ENCODE results near the gene IFT22. TPM values are rescaled to one million over a fixed set of nuclear protein-coding genes. Genes with fewer than 3 reads are reported as not detected.
A peak's percentile ranks its signal among the peaks of the same experiment; 100 is the strongest.
"Not testable (repeated sequence)": the region's sequence is repeated elsewhere in the genome, so short reads cannot be mapped to it uniquely, and the experiment has no call there.

Gene IFT22
- polyA plus RNA-seq, 1 of the 3 experiments (the other 2 are of a cell fraction): 66.7 TPM

DNA sequence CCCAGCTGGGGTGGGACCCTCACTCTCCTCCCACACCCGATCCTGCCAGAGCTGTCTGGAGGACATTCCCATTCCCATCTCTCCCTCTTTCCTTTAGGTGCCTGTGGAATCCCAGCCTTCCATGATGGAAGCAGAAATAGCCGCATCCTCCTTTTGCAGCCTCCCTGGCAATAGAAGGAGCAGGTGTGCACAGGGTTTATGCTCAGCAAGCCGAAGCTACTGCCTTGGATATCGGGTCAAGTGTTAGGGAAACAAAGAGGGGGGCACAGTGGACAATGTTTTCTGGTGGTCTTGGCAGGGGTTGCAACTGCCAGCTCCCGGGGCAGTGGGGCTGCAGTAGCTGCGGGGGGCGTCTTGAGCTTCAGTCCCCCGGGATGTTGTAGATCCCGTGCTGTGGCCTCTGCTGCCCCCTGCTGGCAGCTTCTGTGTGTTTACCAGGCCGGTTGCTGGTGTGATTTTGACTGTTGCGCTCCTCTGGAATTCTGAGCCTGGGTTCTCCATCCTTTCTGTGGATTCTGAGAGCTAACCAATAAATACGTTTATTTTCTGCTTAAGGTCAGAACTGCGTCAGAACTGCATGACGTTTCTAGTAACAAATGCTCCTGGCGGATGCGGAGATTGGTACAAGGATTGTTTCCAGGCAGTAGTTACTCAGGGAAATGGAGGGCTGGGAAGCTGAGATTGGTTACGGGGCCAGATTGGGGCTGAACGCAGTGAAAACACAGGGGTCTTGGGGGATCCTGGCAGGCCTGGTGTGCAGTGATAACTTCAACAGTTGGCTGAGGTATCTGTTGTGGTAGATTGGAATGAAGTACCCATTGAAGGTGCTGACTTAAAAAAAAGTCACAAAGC is 31.2 kb downstream of the IFT22 start:
- Histone ChIP-seq H3K27me3 (ENCODE audit: insufficient read depth) (peaks cover 29% of the 10 kb centered on the region), H2AFZ (ENCODE audit: low read depth) (peak overlapping the region; percentile 31; the same call in 1 of the 2 replicates), H3K4me2 (peak overlapping the region; percentile 49), H3K4me3 (ENCODE audit: low read depth in 2 of 2, low read length in 1 of 2) (peak overlapping the region in 1 of 2 experiments; percentile 10; a peak in 1 of 4 replicates)
- POLR2A ChIA-PET; H3K9me3 ChIP-seq; H4K20me1 ChIP-seq (ENCODE audit: insufficient read depth); H3K27ac ChIP-seq (ENCODE audit: low read depth in 2 of 2, low read length in 1 of 2); H3K4me1 ChIP-seq (ENCODE audit: control insufficient read depth in 1 of 2, insufficient read depth in 2 of 2, low read depth in 1 of 2, low read length in 1 of 2); H3K9me2 ChIP-seq; H3K9ac ChIP-seq; H3K79me2 ChIP-seq (ENCODE audit: insufficient read depth); H3K36me3 ChIP-seq (replicated peaks in 1 of 2; ENCODE audit: control insufficient read depth in 1 of 2, insufficient read depth in 2 of 2, low read length in 1 of 2); H3F3A ChIP-seq (replicated peaks; ENCODE audit: insufficient read depth): not testable (repeated sequence)
- WGBS (ENCODE audit: low lambda C conversion rate): 13% methylated on average over 15 of the region's 18 CpGs
- DNase-seq: peak; percentile 55
- CTCF ChIA-PET: interaction anchor here (0.6 to 4.3 kb wide), 48 partner anchors 9 to 305 kb away, joined by 3 to 55 read pairs (median 4); partner anchors contain the start of genes CLDN15, FIS1, IFT22 and ZNHIT1
- TF ChIP-seq RAD21 (IDR thresholded peaks at IDR 0.05; ENCODE audit: low read length): peak; percentile 51
- TF ChIP-seq, protein P1, sequence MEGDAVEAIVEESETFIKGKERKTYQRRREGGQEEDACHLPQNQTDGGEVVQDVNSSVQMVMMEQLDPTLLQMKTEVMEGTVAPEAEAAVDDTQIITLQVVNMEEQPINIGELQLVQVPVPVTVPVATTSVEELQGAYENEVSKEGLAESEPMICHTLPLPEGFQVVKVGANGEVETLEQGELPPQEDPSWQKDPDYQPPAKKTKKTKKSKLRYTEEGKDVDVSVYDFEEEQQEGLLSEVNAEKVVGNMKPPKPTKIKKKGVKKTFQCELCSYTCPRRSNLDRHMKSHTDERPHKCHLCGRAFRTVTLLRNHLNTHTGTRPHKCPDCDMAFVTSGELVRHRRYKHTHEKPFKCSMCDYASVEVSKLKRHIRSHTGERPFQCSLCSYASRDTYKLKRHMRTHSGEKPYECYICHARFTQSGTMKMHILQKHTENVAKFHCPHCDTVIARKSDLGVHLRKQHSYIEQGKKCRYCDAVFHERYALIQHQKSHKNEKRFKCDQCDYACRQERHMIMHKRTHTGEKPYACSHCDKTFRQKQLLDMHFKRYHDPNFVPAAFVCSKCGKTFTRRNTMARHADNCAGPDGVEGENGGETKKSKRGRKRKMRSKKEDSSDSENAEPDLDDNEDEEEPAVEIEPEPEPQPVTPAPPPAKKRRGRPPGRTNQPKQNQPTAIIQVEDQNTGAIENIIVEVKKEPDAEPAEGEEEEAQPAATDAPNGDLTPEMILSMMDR (IDR thresholded peaks at IDR 0.05): peak; percentile 94
- peak; percentile 11; the same call in 1 of the 2 replicates for TF ChIP-seq SMC3 (IDR thresholded peaks at IDR 0.05; ENCODE audit: low read depth, low read length)

DNA sequence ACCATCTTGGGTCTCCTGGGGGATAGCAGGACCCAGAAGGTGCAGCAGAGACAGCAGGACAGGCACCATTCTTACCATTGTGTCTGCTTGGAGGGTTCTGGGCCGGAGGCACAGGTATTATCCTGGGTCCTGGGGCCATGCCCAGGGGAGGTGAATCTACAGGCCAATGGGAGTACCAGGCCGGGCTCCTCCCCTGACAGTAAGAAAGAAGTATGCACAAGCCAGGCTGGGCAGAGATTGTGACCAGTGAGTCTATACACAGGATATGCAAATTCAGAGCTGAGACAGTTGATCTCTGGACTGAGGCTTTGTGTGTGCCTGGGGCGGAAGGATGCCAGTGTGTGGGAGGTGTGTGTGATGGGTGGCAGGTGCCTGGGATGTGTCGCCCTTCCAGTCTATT is 31.9 kb downstream of the IFT22 start:
- H3K9me3 ChIP-seq; H3K9me2 ChIP-seq; H3K9ac ChIP-seq; H3K4me1 ChIP-seq (ENCODE audit: control insufficient read depth in 1 of 2, insufficient read depth in 2 of 2, low read depth in 1 of 2, low read length in 1 of 2); H3K27ac ChIP-seq (ENCODE audit: low read depth in 2 of 2, low read length in 1 of 2); H3K4me2 ChIP-seq; DNase-seq; H3K36me3 ChIP-seq (replicated peaks in 1 of 2; ENCODE audit: control insufficient read depth in 1 of 2, insufficient read depth in 2 of 2, low read length in 1 of 2); H3K4me3 ChIP-seq (ENCODE audit: low read depth in 2 of 2, low read length in 1 of 2); H4K20me1 ChIP-seq (ENCODE audit: insufficient read depth); H2AFZ ChIP-seq (ENCODE audit: low read depth); H3K79me2 ChIP-seq (ENCODE audit: insufficient read depth); POLR2A ChIA-PET; H3F3A ChIP-seq (replicated peaks; ENCODE audit: insufficient read depth): not testable (repeated sequence)
- CTCF ChIA-PET: interaction anchor here (0.8 to 4.3 kb wide), 28 partner anchors 8 to 219 kb away, joined by 3 to 55 read pairs (median 5); partner anchors contain the start of genes FIS1, IFT22 and ZNHIT1
- peaks cover 29% of the 10 kb centered on the region for H3K27me3 ChIP-seq (ENCODE audit: insufficient read depth)
- 63% methylated on average over 4 of the region's 4 CpGs for WGBS (ENCODE audit: low lambda C conversion rate)

DNA sequence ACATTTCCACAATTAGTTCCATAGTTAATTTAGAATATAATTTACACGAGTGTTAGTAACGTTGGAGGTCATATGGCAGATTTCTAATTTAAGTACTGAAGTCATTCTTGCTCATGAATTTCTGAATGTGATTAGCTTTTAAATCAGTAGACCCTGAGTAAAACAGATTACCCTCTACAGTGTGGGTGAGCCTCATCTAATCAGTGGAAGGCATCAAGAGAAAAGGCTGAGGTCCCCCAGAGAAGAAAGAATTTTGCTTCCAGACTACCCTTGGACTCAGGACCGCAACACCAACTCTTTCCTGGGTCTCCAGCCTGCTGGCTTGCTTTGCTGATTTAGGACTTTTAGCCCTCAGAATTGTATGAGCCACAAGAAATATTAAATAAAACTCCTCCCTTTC is 33.2 kb downstream of the IFT22 start:
- no peaks in the 10 kb centered on the region for H3K9me3 ChIP-seq
- no peak overlapping the region for H2AFZ ChIP-seq (ENCODE audit: low read depth)
- no peaks in the 10 kb centered on the region for H3K9me2 ChIP-seq
- ChIA-PET CTCF (interaction anchor here (1.3 to 1.7 kb wide), 2 partner anchors 27 to 144 kb away, joined by 3 to 4 read pairs; no protein-coding TSS in a partner anchor), POLR2A (no interaction called here)
- DNase-seq: no peak
- H4K20me1 ChIP-seq (ENCODE audit: insufficient read depth): no peaks in the 10 kb centered on the region
- H3K4me1 ChIP-seq (ENCODE audit: control insufficient read depth in 1 of 2, insufficient read depth in 2 of 2, low read depth in 1 of 2, low read length in 1 of 2): no peaks in the 10 kb centered on the region; a peak in 1 of 4 replicates
- no peaks in the 10 kb centered on the region for H3K79me2 ChIP-seq (ENCODE audit: insufficient read depth)
- no peak overlapping the region for H3K9ac ChIP-seq
- no peak overlapping the region for H3K4me3 ChIP-seq (ENCODE audit: low read depth in 2 of 2, low read length in 1 of 2)
- peaks cover 3% of the 10 kb centered on the region for H3F3A ChIP-seq (replicated peaks; ENCODE audit: insufficient read depth)
- no peak overlapping the region for H3K27ac ChIP-seq (ENCODE audit: low read depth in 2 of 2, low read length in 1 of 2)
- 42% methylated on average over 3 of the region's 3 CpGs for WGBS (ENCODE audit: low lambda C conversion rate)
- H3K27me3 ChIP-seq (ENCODE audit: insufficient read depth): peaks cover 24% of the 10 kb centered on the region
- no peaks in the 10 kb centered on the region for H3K36me3 ChIP-seq (replicated peaks in 1 of 2; ENCODE audit: control insufficient read depth in 1 of 2, insufficient read depth in 2 of 2, low read length in 1 of 2)
- no peak overlapping the region for H3K4me2 ChIP-seq
- TF ChIP-seq, protein P2, sequence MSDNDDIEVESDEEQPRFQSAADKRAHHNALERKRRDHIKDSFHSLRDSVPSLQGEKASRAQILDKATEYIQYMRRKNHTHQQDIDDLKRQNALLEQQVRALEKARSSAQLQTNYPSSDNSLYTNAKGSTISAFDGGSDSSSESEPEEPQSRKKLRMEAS (IDR thresholded peaks at IDR 0.05; ENCODE audit: low read depth): no peak
- TF ChIP-seq ELF1 (IDR thresholded peaks at IDR 0.05): no peak
- TF ChIP-seq MEF2A (IDR thresholded peaks at IDR 0.05; ENCODE audit: borderline replicate concordance, low read depth): no peak
- TF ChIP-seq TCF12 (IDR thresholded peaks at IDR 0.05): no peak

All from SK-N-SH (cell line).